Measurements from ENCODE around the gene OTUB2.

OTUB2 gene

GRCh38 chr14:94052199-94052598 is 26.1 kb downstream of the OTUB2 start:
- no peak for DNase-seq
- peaks cover 91% of the 10 kb centered on the region for H3K36me3 ChIP-seq
- no peaks in the 10 kb centered on the region for H3K27me3 ChIP-seq (ENCODE audit: insufficient read depth, low read depth, severe bottlenecking)
- no peak overlapping the region for H3K27ac ChIP-seq
- no peaks in the 10 kb centered on the region for H3K9me3 ChIP-seq (ENCODE audit: severe bottlenecking)
- no peak overlapping the region for H3K4me3 ChIP-seq (ENCODE audit: low read depth, low read length)
- TF ChIP-seq CTCF (IDR thresholded peaks at IDR 0.05; ENCODE audit: low read depth, low read length) = no peak

- TF ChIP-seq CTCF (IDR thresholded peaks at IDR 0.05; ENCODE audit: low read depth, low read length) = no peak
- Histone ChIP-seq H3K4me3 (ENCODE audit: low read depth, low read length) (no peak overlapping the region), H3K27ac (no peak overlapping the region), H3K36me3 (peaks cover 91% of the 10 kb centered on the region), H3K9me3 (ENCODE audit: severe bottlenecking) (peaks cover 3% of the 10 kb centered on the region), H3K27me3 (ENCODE audit: insufficient read depth, low read depth, severe bottlenecking) (no peaks in the 10 kb centered on the region)
- no peak for DNase-seq
Measured at GRCh38 chr14:94052662-94053061, 26.5 kb downstream of the OTUB2 start.

GRCh38 chr14:94054401-94054800 is 28.3 kb downstream of the OTUB2 start:
- no peak for DNase-seq
- 0 out of 2 replicates have a peak overlapping the region, but pooled peaks have one; percentile 35 for H3K27ac ChIP-seq
- no peaks in the 10 kb centered on the region for H3K27me3 ChIP-seq (ENCODE audit: insufficient read depth, low read depth, severe bottlenecking)
- H3K4me3 ChIP-seq (ENCODE audit: low read depth, low read length) = no peak overlapping the region
- no peak for TF ChIP-seq CTCF (IDR thresholded peaks at IDR 0.05; ENCODE audit: low read depth, low read length)
- H3K36me3 ChIP-seq = peaks cover 95% of the 10 kb centered on the region
- H3K9me3 ChIP-seq (ENCODE audit: severe bottlenecking) = peaks cover 5% of the 10 kb centered on the region

- H3K36me3 ChIP-seq = peaks cover 96% of the 10 kb centered on the region
- H3K27ac ChIP-seq = 0 out of 2 replicates have a peak overlapping the region, but pooled peaks have one; percentile 35
- no peak for DNase-seq
- peaks cover 5% of the 10 kb centered on the region for H3K9me3 ChIP-seq (ENCODE audit: severe bottlenecking)
- no peak overlapping the region for H3K4me3 ChIP-seq (ENCODE audit: low read depth, low read length)
- no peak for TF ChIP-seq CTCF (IDR thresholded peaks at IDR 0.05; ENCODE audit: low read depth, low read length)
- no peaks in the 10 kb centered on the region for H3K27me3 ChIP-seq (ENCODE audit: insufficient read depth, low read depth, severe bottlenecking)
Measured at GRCh38 chr14:94054936-94055335, 28.8 kb downstream of the OTUB2 start.

- H3K36me3 ChIP-seq = peaks cover 95% of the 10 kb centered on the region
- peaks cover 5% of the 10 kb centered on the region for H3K9me3 ChIP-seq (ENCODE audit: severe bottlenecking)
- no peak for TF ChIP-seq CTCF (IDR thresholded peaks at IDR 0.05; ENCODE audit: low read depth, low read length)
- H3K27ac ChIP-seq = peak overlapping the region; percentile 51
- H3K4me3 ChIP-seq (ENCODE audit: low read depth, low read length) = no peak overlapping the region
- no peaks in the 10 kb centered on the region for H3K27me3 ChIP-seq (ENCODE audit: insufficient read depth, low read depth, severe bottlenecking)
- no peak for DNase-seq
Measured at GRCh38 chr14:94056579-94057308, 30.6 kb downstream of the OTUB2 start.
